GM12891 (cell line): ENCODE measurements around the gene CGB1.

ENCODE experiments used
- DNase-seq: peaks from one replicate; pipeline ENCODE4 v3.0.0; 2011; ENCODE audit warnings: low spot score; ENCODE audit not compliant: insufficient read length
- FAIRE-seq: peaks from 2 replicates; lab custom pipeline; 2011; peaks lifted over from hg19 to GRCh38; lab: Jason Lieb, UNC
- PAX5 ChIP-seq: IDR thresholded peaks from 2 replicates; pipeline ENCODE4 v1.6.1; 2011; ENCODE audit warnings: low read length, moderate library complexity, mild to moderate bottlenecking; ENCODE audit not compliant: insufficient read depth, severe bottlenecking
- POLR2A ChIP-seq: IDR thresholded peaks from 2 replicates; pipeline ENCODE4 v1.6.1; 2011; ENCODE audit warnings: low read depth, low read length, control low read depth
- POLR2AphosphoS5 ChIP-seq: IDR thresholded peaks from 2 replicates; pipeline ENCODE4 v1.6.1; 2011; ENCODE audit warnings: low read depth, low read length, control low read depth
- POU2F2 ChIP-seq: IDR thresholded peaks from 2 replicates; pipeline ENCODE4 v1.6.1; 2011; ENCODE audit warnings: low read depth, mild to moderate bottlenecking, control low read depth, low read length, moderate library complexity
- SPI1 ChIP-seq: IDR thresholded peaks from 2 replicates; pipeline ENCODE4 v1.6.1; 2011; ENCODE audit warnings: low read depth, low read length, control low read depth
- TAF1 ChIP-seq: IDR thresholded peaks from 2 replicates; pipeline ENCODE4 v1.6.1; 2011; ENCODE audit warnings: low read depth, low read length, control low read depth

CGB1 gene

GRCh38 chr19:49071860-49072547 is 35.3 kb upstream of the CGB1 start:
- no peak for DNase-seq
- FAIRE-seq: no peak
- TF ChIP-seq SPI1 (no peak), POU2F2 (no peak), TAF1 (no peak), PAX5 (no peak), POLR2AphosphoS5 (no peak), POLR2A (no peak)

GRCh38 chr19:49070416-49070815 is 33.7 kb upstream of the CGB1 start:
- no peak for TF ChIP-seq TAF1
- no peak for TF ChIP-seq POLR2A
- TF ChIP-seq PAX5: no peak
- no peak for TF ChIP-seq POU2F2
- TF ChIP-seq SPI1: no peak
- TF ChIP-seq POLR2AphosphoS5: no peak

DNA sequence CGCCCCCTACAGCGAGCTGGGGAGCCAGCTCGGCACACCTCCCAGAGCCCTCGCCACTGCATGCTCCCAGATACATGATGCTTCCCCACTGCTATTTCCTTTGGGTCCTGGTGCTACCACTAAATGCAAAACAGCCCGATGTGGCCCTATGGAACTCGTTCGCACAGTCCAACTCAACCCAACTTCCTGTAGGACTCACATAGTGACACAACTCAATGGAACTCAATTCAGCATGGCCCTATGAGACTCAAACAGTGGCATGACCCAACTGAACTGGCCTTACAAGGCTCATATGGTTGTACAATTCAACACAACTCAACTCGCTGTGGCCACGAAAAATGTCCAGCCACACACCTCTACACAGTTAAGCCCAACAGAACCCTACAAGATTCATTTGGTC is 32.3 kb upstream of the CGB1 start:
- no peak for DNase-seq
- TF ChIP-seq POU2F2 (no peak), TAF1 (no peak), POLR2A (no peak), SPI1 (no peak), PAX5 (no peak), POLR2AphosphoS5 (no peak)
- FAIRE-seq: no peak

More at GRCh38 chr19:49070416-49070815, 33.7 kb upstream of the CGB1 start:
- FAIRE-seq (no peak), DNase-seq (no peak)

GRCh38 chr19:49067554-49067953 is 30.9 kb upstream of the CGB1 start:
- TF ChIP-seq POLR2AphosphoS5 (no peak), TAF1 (no peak), POLR2A (no peak), PAX5 (no peak), POU2F2 (no peak), SPI1 (no peak)
- FAIRE-seq (no peak), DNase-seq (no peak)

DNA sequence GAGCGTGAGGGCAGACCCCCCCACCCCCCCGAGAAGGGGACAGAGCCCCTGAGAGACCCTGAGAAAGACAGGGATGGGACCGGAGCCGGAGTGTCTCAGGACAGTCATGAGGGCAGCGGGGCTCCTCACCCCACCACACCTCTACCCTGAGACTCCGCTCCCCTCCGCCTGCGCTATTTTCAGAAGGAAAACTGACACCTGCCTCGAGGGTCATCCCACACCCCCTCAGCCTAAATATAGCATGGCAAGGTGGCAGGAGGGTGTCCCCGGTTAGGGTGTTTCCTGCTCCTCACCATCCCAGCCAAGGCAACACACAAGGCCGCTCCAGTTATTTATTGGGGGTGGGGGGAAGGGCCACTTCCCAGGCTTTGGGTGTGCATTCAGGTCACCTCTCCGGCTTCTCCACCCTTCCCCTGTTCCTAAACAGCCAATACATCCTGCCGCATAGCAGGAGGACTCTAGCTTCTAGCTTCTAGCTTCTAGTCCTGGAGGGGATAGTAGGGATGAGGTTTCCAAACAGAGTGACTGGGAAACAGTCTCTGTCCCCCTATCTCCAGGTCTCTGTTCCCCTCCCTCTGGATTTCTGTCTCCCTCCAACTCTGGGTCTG is 29.3 kb upstream of the CGB1 start:
- FAIRE-seq: no peak
- TF ChIP-seq SPI1 (no peak), POLR2AphosphoS5 (no peak), PAX5 (no peak), POU2F2 (no peak), TAF1 (no peak), POLR2A (no peak)
- DNase-seq: no peak

GRCh38 chr19:49064768-49065611 is 28.3 kb upstream of the CGB1 start, which contains the start of gene NTF4:
Gene NTF4 (minus strand): TSS chr19:49064818. CDS start chr19:49061997, 2,821 bp downstream.
- DNase-seq (no peak), FAIRE-seq (no peak)
- no peak for TF ChIP-seq POU2F2
- TF ChIP-seq POLR2A: no peak
- no peak for TF ChIP-seq TAF1
- no peak for TF ChIP-seq POLR2AphosphoS5
- no peak for TF ChIP-seq PAX5
- no peak for TF ChIP-seq SPI1

DNA sequence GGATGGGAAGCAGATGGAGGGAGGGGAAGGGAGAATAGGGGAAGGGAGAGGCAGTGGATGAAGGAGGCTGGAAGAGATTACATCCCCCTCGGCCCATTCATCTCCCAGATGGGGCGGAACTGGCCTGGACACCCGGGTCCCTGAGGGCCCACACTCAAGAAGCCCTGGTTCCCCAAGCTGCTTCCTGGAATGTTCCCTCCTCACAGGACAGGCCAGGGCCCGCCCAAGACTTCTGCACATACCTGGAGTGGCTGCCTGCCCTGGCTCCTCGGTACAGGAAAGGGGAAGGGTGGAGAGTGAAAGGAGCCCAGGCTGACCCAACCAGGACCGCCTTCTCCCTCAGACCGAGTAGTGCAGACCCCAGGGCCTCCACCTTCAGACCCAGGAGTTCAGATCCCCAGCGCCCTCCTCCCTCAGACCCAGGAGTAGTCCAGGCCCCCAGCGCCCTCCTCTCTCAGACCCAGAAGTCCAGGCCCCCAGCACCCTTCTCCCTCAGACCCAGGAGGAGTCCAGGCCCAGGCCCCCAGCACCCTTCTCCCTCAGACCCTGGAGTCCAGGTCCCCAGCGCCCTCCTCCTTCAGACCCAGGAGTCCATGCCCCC is 27.4 kb upstream of the CGB1 start:
- DNase-seq (no peak), FAIRE-seq (no peak)
- TF ChIP-seq SPI1 (no peak), POU2F2 (no peak), POLR2AphosphoS5 (no peak), POLR2A (no peak), TAF1 (no peak)

GRCh38 chr19:49061445-49061844 is 24.8 kb upstream of the CGB1 start:
- DNase-seq: no peak
- TF ChIP-seq POLR2AphosphoS5: no peak
- TF ChIP-seq POLR2A: no peak
- TF ChIP-seq SPI1: no peak
- no peak for TF ChIP-seq TAF1
- no peak for TF ChIP-seq POU2F2
- TF ChIP-seq PAX5: no peak
- no peak for FAIRE-seq

DNA sequence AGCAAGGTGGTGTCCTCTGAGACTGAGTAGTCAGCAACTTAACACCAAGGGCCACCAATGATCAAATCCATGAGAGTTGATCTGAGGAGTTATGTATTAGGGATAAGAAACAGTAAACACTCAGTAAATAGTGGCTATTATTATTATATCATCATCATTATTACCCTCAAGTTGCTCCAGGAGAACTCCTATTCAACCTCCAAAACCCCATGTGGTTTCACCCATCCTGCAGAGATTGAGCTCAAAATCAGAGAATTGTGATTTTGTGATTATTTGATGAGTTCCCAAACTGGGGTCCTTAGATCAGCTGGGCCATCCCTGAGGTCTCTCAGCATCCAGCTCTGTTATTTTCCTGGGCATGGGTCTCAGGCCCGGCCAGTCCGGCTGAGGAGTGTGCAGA is 24.3 kb upstream of the CGB1 start:
- FAIRE-seq: no peak
- no peak for DNase-seq
- TF ChIP-seq POLR2A (no peak), SPI1 (no peak), POLR2AphosphoS5 (no peak), PAX5 (no peak), TAF1 (no peak), POU2F2 (no peak)

- no peak for DNase-seq
- TF ChIP-seq PAX5 (no peak), POLR2A (no peak), SPI1 (no peak), POLR2AphosphoS5 (no peak), TAF1 (no peak), POU2F2 (no peak)
- FAIRE-seq: no peak
These were observed 22.4 kb upstream of the CGB1 start for GRCh38 chr19:49059053-49059452.
